ENCODE measurements around the gene NR1H4.

- TF ChIP-seq, protein P1, sequence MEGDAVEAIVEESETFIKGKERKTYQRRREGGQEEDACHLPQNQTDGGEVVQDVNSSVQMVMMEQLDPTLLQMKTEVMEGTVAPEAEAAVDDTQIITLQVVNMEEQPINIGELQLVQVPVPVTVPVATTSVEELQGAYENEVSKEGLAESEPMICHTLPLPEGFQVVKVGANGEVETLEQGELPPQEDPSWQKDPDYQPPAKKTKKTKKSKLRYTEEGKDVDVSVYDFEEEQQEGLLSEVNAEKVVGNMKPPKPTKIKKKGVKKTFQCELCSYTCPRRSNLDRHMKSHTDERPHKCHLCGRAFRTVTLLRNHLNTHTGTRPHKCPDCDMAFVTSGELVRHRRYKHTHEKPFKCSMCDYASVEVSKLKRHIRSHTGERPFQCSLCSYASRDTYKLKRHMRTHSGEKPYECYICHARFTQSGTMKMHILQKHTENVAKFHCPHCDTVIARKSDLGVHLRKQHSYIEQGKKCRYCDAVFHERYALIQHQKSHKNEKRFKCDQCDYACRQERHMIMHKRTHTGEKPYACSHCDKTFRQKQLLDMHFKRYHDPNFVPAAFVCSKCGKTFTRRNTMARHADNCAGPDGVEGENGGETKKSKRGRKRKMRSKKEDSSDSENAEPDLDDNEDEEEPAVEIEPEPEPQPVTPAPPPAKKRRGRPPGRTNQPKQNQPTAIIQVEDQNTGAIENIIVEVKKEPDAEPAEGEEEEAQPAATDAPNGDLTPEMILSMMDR (IDR thresholded peaks at IDR 0.05): no peak
- no peak for TF ChIP-seq EZH2 (IDR thresholded peaks at IDR 0.05; ENCODE audit: borderline replicate concordance, insufficient read depth, low read depth, low read length, poor library complexity, severe bottlenecking)
Observed at GRCh38 chr12:100564090-100564489, 90.4 kb downstream of the NR1H4 start.
